GM21526 (cell line): ENCODE measurements around the gene CARNS1.

Experiments
- ATAC-seq: cut with Tn5 transposase; IDR thresholded peaks from one replicate; pipeline ENCODE4 v1.9.1; 2021; ENCODE audit warnings: moderate library complexity; ENCODE audit not compliant: unreplicated experiment, low FRiP score

Gene CARNS1, protein sequence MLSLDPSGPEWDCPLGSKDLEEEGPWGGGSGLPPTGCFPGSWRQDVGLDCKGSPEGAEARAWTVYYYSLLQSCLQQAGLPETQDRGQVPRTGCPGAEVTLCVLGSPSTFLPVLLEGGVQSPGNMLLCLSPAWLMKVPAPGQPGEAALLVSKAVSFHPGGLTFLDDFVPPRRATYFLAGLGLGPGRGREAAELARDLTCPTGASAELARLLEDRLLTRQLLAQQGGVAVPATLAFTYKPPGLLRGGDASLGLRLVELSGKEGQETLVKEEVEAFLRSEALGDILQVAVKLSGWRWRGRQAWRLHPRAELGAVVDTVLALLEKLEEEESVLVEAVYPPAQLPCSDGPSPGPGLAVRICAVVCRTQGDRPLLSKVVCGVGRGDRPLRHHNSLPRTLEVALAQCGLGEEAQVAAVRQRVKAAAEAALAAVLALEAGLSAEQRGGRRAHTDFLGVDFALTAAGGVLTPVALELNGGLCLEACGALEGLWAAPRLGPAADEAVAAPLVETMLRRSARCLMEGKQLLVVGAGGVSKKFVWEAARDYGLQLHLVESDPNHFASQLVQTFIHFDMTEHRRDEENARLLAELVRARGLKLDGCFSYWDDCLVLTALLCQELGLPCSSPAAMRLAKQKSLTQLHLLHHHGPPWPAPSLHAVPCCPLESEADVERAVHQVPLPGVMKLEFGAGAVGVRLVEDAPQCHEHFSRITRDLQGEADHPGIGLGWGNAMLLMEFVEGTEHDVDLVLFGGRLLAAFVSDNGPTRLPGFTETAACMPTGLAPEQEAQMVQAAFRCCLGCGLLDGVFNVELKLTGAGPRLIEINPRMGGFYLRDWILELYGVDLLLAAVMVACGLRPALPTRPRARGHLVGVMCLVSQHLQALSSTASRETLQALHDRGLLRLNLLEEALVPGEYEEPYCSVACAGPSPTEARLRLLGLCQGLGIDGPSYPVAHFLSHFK

DNA sequence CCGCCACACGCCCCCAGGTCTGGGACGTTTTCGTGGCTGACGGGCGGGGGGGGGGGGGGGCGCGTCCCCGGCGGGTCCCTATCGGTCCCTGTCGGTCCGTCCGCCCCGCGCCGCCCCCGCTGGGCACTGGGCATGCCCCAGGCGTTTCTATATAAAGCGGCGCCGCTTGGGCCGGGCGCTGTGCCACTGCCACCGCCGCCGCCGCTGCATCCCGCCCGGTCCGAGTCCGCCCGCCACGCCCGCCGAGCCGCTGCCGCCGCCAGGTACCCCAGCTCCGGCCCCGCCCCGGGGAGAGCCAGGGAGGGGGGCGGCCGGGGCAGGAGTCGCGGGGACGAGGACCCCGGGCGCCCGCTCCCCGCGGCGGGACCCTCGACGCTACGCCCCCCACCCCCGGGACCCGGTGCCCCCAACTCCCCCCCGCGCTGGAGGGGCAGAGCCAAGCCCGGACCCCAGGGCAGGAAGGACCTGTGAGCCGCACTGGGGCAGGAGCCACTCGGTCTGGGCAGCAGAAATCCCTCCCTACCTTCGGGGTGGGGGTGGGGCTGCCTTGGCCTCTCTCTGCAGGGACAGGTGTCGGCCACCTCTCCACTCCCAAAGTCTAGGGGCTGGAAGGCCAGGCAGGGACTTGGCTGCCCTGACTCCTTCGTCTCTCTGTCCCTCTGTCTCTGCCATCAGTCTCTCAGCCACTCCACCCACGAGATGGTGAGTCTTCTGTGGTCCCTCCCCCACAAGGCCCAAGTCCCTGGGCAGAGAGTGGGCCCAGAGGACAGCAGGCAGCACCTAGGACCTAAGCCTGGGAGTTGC, at the start of gene CARNS1:
TSS of gene CARNS1 (plus strand) at position 178 of the 804 bp plus-strand sequence. CDS start at position 700, 522 bp downstream.
- ATAC-seq: no peak

DNA sequence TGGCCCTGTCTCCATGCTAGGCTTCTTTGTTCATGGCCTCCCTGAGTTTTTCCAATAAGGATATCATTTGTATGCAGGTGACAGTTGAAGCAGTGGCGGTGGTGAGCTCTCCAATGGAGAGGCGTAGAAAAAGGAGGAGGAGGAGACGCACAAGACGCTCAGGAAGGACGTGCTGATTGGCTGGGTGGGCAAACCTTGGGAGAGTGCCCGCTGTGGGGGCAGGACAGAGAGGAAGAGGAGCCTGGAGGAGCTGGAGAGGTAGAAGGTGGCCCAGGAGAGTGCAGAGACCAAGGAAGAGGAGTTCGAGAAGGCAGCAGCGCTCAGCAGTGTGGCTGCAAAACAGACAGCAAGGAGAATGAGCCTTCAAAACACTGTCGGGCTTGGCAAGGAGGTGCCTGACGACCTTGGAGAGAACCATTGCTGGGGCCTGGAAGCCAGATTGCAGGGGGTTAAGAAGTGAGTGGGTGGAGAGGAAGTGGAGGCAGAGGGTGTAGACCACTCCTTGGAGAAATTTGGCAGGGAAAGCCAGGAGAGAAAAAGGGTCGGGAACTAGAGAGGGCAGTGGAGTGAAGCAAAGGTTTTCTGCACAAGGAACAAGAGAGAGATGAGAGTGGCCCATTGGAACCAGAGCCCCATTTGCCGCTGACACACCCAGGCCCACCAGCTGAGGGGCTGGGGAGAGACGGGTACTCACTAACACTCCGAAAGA, 49.6 kb upstream of the CARNS1 start:
- no peak for ATAC-seq

DNA sequence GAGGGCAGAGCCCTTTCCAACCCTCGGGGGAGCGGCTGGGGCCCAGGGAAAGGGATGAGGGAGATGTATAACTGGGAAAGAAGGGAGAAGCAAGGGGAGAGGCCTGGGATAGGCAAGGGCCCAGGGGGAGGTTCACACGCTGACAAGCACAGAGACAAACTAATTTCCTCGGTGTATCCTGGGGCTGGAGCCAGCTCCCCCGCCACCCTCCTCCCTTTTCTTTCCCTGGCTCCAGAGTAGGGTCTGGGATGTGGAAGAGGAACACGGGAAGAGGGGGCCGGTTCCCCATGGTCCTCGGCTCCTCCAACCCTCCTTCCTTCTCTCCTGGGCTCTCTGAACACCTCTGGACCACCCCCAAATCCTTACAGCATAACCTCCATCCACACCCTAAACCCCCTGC, 48.9 kb upstream of the CARNS1 start:
- ATAC-seq: no peak

DNA sequence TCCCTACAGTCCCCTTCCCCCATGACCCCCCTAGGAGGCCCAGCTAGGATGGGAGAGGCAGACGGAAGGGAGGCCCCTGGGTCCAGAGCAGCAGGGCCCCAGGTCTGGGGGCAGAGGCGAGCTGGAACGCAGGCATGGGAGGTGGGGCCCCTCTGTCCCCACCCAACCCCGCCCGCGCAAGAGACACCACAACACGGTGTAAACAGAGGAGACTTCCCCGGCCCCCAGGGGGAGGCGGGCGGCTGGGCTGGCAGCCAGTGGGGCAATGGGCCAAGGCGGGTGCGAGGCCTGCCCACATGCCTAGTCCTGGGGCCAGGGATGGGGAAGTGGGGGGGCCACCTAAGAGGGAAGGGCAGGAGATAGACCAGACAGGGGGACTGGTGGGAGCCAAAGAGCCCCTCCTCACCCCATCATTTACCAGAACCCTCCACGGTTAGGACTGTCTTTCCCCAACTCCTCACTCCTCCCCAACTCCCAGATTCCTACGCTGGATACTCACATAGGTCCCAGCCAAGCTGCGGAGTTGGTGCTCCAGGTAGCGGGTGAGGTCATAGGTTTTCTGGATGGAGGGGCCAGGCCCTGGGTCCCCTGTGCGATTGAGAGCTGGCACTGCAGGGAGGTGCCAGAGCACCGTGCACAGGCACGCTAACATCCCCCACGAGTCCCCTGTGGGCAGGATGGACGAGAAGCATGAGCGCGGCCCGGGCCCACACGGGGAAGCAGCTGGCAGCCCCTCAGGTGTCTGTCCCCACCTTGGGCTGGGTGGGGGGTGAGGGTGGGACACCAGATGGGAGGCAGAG, 48.3 kb upstream of the CARNS1 start:
- ATAC-seq: no peak

DNA sequence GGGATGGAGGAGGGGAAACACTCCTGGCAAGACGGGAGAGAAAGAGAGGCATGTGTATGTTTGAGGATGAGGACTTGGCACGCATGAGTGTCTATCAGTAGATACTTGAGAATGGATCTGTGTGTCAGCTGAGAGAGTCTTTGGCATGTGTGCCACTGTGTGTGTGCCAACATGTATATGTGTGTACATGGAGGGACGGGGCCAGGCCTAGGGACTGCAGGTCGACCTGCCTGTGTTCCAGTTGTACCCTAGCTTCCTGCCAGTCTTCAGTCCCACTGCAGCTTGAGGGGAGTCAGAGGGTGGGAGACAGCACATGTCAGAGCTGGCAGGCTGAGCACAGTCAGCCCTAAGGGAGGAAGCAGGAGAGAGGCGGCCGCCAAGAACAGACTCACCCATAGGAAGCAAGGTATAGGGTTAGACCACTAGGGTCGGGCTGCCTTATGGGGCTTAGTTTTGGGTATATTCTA, 47.7 kb upstream of the CARNS1 start:
- no peak for ATAC-seq

DNA sequence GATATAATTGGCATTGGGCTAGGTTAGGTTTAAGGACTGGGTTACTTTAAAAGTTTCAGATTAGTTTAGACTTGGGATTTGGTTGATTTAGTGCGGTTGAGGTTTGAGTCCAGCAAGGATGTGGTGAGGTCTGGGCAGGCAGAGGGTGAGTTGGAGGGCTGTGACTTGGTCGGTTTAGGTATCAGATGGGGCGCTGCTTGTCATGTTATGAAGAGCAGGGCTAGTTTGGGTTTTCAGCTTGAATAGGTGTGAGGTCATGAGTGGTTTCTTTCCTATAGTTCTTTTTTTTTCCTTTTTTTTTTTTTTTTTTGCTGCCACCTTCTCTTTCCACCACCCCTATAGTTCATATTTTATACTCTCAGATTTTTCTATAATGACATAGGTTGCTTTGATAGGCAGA, 46.9 kb upstream of the CARNS1 start:
- no peak for ATAC-seq

DNA sequence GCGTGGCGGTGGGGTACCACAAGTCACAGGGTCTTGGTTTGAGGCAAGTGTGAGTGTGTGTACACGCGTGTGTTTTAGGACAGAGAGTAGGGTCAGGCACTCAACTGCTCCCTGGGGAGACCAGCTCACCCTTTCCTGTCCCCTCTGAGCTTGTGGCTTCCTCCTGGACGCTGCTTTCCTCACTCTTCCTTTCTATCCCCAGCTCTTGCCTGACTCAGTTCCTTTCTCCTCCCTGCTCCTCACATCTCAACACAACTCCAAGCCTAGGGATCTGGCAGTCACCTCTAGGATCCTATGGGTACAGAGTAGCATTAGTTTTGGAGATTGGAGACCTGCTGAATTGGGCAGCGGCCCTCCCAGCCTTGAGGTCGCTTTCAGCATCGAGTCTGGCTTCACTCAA, 46.2 kb upstream of the CARNS1 start:
- ATAC-seq: no peak

DNA sequence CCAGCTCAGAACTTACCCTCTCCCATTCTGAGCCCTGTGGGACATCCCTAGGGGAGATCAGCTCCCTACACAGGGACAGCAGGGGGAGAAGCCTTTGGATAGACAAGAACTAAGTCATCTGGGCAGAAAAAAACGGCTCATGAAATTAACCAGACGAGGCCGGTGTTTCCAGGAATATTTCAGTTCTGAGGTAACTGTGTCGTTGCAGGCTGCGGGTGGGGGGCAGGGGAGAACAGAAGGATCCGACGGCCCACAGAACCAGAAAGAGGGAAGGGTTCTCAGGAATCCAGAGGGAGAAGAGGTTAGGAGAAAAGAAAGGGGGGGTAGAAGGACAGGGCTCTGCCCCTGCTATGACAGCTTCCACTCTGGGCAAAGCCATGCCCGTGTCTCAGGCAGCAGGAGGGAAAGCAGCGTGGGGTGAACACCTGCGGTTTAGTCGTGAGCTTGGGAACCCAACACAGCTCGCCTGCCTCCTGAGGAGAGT, 45.6 kb upstream of the CARNS1 start:
- no peak for ATAC-seq

DNA sequence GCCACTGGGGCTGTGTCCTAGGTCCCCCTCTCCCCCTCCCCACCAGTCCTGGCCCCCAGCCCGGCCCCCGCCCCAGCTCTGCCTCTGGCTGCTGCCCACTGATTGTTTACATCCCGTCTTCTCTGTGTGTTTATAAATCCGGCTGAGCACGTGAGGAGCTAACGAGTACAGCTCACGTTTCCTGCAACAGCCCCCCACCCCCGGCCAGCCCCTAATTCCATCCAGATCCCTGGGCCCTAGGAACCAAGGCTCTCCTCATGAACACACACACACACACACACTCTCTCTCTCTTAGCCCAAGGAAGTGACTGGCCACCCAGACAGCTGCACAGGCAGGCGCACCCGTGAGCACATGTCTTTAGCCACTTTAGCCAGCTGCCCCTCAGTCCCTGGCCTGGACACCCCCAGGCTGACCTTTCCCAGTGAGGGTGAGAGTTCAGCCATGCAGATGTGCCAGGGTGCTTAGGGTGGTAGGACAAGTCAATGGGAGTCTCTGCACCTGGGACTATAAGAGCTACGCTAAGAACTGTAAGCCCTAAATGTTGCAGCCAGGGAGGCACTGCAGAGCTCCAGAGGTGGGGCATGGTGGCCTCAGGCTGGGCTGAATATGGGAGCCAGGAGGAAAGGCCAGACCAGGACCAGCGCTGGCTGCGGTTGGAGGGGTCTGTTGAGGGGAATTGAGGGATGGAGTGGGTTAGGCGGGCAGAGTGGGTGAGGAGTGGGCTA, 45.0 kb upstream of the CARNS1 start:
- ATAC-seq: no peak

DNA sequence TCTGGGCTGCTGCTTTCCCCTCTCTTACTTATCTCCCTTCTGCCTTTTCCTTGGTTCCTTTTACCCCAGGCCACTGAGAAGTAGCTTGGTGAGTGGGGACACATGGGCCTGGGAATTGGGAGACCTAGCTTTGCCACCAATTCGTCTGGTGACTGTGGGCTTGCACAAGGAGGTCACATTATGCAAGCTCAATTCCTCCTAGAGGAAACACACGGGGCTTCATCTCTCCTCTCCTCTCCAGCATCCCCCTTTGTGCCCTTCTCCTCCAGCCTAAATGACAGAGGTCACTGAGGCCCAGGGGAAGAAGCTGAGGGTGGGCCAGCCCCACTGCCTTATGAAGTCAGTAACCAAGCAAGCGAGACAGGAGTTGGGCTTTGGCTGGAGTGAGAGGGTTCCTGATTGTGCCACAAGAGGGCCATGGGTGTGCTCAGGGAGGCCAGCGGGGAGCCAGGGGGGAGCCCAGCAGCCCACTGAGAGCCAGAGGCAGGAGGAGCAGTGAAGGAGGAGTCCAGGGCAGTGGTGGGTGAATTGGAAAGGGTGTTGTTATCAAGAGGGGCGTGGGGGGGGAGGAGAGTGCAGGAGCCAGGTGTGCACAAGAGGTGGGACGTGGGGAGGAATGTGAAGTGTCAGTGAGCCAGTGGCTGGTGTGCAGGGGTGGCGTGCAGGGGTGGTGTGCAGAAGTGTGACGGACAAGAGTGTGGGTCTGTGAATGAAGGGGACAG, 44.1 kb upstream of the CARNS1 start:
- no peak for ATAC-seq

DNA sequence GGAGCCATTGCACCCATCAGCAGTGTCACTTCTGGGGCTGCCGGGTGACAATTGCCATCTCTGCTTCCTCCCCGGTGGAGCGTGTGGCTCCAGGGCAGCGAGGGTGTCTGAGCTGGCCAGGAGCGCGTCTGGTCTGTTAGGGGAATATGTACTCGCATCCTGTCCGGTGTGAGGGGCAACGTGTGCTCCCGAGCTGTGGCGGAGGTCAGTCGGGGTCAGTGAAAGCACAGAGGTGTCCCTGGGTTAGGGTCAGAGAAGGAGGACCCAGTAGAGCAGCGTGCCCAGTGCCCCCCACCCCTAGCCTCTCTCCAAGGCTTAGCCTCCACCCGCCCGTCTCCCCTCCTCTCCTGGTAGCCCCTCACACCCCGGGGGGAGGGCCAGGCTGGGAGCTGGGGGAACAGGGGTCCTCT, 43.6 kb upstream of the CARNS1 start:
- ATAC-seq: no peak

DNA sequence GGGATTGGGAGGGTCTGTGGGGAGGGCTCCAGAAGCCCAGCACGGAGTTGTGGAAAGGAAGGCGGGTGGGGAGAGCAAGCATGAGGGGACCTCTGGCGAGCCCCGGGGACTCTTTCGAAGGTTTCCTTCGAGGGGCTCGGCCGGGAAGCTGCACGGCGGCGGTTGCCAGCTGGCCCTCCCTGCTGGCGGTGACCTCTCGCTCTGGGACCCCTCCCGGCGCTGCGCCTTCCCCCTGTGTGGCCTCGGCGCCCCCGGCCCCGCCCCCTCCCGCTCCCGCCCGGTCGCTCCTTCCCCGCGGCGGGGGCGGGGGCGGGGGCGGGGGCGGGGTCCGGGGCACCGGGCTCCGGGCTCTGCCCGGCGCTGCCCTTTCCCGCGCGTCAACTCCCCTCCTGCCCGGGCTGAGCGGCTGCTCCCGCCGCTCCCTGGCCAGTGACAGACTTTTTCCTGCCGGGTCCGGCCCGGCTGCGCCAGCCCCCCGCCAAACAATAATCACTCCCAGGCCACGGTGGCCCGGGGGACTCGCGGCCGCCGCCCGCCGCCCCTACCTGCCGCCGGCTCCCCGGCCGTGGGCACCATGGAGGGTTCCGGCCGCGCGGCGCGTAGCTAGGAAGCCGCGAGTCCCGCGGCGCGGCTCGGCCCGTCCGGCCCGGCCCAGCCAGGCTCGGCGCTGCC, 43.0 kb upstream of the CARNS1 start:
- ATAC-seq: no peak

DNA sequence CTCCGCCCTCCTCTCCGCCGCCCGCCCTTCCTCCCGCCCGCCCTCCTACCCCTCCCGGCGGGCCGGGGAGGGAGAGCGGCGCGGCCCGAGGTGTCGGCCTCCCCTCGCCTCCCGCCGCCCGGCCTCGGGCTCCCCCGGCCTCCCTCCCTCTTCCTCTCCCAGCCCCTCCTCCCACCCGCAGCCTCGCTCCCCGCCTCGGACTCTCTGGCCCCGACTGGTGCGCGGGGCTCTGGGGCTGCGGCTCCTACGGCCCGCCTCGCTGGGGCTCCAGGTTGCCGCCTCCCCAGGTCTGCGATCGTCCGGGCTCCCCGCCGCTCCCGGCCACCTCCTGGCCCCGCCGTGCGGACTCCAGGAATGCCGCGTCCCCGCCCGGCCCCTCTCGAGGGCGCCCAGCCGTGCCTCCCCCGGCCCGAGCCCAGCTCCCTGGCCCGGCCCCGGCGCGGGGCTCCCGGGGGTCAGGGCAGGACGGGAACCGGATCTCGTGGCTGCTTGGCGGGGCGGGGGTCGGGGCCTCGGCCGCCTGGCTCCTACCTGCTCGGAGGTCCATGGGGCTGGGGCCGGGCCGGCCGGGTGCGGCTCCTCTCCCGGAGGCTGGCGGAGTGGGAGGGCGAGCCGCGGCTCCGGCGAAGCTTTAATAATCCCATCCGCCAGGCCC, 42.4 kb upstream of the CARNS1 start, which contains the start of gene CLCF1:
TSS of gene CLCF1 (minus strand) at position 606 of the 655 bp plus-strand sequence. CDS start at position 547, 59 bp downstream.
- no peak for ATAC-seq

DNA sequence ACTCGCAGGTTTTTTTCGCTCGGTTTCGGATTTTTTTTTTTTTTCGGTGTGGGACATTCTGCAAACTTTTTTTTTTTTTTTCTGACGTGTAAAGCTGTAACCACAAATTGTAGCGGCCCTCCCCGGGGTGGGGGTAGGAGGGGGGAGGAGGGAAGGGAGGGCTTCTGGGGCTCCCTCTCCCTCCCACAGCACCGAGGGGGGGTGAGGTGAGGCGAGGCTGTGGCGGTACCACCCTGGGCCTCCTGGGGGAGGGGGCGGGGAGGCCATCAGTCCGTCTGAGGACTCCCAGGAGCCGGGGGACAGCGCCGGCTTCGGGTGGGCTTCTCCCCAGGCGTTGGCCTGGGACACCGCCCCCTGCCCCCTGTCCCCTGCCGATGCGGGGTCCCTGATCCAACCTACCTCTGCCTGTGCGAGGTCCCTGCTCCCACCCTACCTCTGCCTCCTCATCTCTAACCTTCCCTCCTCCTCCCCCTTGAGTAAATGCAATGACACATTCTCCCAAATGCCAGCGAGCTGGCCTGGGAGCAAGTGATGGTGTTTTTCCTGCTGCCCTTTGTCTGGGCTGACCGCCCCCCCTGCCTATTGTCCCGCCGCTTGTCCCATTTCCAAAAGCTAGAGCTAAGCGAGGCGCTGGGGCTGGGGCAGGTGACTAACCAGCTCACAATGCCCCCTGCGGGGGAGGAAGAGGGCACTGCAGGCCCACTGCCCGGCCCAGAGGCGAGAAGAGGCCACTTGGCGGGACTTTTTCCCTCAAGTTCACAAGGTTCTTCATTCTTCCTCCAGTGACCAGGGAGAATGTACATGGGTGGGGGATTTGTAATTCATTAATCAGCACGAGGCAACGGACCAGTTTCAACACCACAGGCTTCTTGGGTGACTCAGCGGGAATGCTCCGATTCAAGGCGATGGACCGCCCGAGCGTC, 41.6 kb upstream of the CARNS1 start:
- no peak for ATAC-seq

DNA sequence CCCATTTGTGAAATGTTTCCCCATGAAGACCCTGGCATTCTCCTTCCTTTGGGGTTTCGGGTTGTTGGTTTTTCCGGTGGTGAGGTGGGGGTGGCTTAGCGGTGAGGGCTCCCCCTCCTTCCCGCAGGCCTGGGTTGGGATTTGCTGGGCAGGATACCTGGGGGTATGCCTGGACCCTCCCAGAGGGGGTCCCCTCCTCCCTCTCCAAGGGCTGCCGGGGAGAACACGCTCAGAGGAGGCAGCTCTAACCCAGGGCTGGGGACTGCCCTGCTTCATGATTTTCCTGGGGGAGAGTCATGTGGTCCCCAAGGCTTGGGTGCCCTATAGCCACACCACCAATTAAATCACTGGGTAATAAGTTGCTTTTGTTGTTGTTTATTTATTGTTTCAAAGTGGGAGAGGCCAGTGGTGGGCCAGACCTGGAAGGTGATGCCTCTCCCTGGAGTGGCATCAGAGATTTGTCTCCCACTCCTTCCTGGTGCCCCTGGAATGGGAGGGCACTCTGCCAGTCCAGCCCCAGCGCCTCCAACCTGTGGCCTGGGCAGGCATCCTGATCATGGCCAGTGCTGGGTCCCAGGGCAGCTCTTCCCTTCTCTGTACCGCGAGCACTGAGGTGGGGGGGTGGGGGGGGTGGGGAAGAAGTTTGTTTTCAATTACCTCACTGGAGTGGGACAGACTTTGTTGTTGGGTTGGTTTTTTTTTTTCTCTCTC, 40.8 kb upstream of the CARNS1 start:
- ATAC-seq: no peak
